ENCODE measurements around the gene RPL37. TPM values are rescaled to one million over a fixed set of nuclear protein-coding genes. Genes with fewer than 3 reads are reported as not detected.

Gene RPL37
- total and polyA plus RNA-seq, 9 of the 15 experiments (the other 6 are each of a cell fraction or from before 2014, with no cell fraction given), result 2,342 to 7,963 (median 4,091) TPM

DNA sequence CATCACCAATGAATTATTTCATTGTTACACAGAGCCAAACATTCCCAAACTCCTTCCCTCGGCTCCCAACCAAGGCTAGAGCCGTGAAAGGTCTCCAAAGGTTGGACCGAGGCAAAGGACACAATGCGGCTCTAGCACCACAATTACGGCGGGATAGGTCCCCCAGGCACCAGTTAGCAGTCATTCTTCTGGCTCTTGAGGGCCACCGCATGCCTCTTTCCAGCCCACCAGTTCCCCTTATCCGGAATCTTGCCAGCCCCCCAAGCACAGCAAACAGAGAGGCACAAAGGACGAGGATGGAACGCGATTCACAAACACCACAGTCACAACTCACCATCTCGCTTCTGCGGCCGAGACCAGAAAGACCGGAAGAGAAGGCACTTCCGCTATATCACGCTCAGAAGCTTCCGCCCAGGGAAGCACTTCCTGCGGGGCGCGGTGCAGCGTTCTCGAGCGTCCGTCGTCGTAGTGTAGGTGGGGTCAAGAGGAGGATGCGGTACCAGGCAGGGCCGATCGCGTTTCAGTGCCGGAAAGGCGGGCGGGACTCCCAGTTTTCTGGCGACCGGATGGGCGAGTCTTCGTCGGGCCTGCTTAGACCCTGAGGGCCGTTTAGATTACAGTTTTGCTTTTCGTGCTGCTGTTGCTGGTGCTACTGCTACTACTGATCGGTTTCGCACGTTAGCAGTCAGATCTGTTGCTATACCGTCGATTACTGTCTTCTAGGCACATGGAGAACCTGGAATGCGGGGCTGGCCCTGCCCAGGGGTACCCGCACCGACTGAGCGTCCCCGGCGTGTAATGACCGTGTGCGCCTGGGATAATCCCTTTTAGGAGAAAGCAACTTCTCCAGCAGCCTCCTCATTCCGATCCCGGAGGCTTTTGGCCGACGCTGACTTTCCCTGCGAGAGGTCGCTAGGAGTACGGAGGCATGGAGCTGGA is at the start of gene RPL37 (continued):
- peak; percentile 69; the same call in 1 of the 2 replicates for TF ChIP-seq ZFP91 (CRISPR knock-in tag; IDR thresholded peaks at IDR 0.05)
- TF ChIP-seq ZBTB11 (CRISPR knock-in tag; IDR thresholded peaks at IDR 0.05), result peak; percentile 97 to 100 (median 99)
- peak; percentile 100 for TF ChIP-seq GABPA (tag; conservative IDR thresholded peaks at IDR 0.05; ENCODE audit: low read depth)
- TF ChIP-seq ZNF197 (CRISPR knock-in tag; IDR thresholded peaks at IDR 0.05; ENCODE audit: low read depth), result no peak
- peak; percentile 100 for TF ChIP-seq GABPB1 (CRISPR knock-in tag; IDR thresholded peaks at IDR 0.05)
- peak; percentile 59 for TF ChIP-seq RBM22 (IDR thresholded peaks at IDR 0.05; ENCODE audit: low read depth, low read length, poor library complexity, severe bottlenecking)
- no peak for TF ChIP-seq FOXJ3 (CRISPR knock-in tag; IDR thresholded peaks at IDR 0.05)
- TF ChIP-seq MXI1 (IDR thresholded peaks at IDR 0.05; ENCODE audit: low read depth, low read length), result no peak; the same call in 1 of the 2 replicates
- TF ChIP-seq CXXC5 (CRISPR knock-in tag; IDR thresholded peaks at IDR 0.05), result peak; percentile 97
- peak; percentile 98 for TF ChIP-seq ETV5 (CRISPR knock-in tag; IDR thresholded peaks at IDR 0.05; ENCODE audit: low read depth)
- peak; percentile 96 for TF ChIP-seq CREM (IDR thresholded peaks at IDR 0.05; ENCODE audit: low read depth)
- no peak for TF ChIP-seq CHD4 (IDR thresholded peaks at IDR 0.05; ENCODE audit: insufficient read depth, insufficient replicate concordance, low read depth, low read length, poor library complexity, severe bottlenecking)
- no peak for TF ChIP-seq EWSR1 (IDR thresholded peaks at IDR 0.05; ENCODE audit: borderline replicate concordance, low read depth, partially characterized antibody)
- TF ChIP-seq ZNF232 (CRISPR knock-in tag; IDR thresholded peaks at IDR 0.05), result peak; percentile 48; the same call in 1 of the 2 replicates
- no peak for TF ChIP-seq FOXA1 (IDR thresholded peaks at IDR 0.05; ENCODE audit: borderline replicate concordance)
